Retina (tissue), 1 donor: ENCODE measurements around the gene MED7.

ENCODE experiments used
- DNase-seq: peaks from one replicate; pipeline ENCODE4 v3.0.0-alpha.2; 2016

The MED7 gene

DNA sequence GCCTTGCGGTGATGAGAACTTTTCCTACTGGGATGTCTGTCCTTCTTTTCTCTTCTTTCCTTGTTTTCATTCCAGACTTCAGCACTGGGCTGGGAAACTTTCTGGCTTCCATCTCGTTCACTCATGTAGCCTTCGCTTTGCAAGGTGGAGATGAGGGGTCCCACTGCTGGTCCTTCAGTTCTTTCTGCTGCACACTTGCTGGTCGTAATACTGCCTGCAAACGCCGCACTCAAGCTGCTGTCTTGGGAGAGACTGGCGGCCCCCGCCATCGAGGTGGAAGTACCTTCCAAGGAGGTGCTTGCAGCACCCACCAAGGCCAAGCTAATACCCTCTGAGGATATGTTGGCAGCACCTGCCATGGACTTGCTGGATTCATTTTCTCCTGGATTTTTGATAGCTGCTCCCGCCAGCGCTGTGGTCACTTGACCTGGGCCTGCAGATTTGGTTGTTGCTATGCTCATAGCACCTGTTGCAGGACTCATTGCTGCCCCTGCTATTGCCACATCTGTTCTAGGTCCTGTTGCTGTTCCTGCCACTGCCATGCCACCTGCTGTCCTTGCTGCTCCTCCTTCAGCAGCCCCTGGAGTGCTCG lies 20.4 kb upstream of the MED7 start:
- DNase-seq: no peak

- no peak for DNase-seq
Measured at GRCh38 chr5:157161996-157162395, 19.3 kb upstream of the MED7 start.

DNA sequence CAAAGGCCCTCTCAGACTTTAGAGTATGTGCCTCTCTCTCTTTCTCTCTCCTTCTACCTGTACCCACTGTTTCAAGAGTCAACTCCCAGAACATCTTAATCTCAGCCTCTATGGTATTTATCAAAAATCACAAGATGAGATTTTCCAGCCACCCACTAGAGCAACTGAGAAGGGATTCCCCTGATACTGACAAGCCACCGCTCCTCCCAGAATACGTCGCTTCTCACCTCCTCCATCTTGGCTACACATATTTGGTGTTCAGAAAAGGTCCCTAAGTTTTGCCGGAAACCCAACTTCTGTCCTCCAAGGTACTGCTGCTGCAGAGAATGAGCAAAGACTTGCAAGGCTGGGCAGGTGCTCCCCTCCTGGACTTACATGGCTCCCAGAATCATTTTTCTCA lies 17.3 kb upstream of the MED7 start:
- DNase-seq: no peak

- no peak for DNase-seq
Measured at GRCh38 chr5:157159209-157159751, 16.6 kb upstream of the MED7 start.

DNA sequence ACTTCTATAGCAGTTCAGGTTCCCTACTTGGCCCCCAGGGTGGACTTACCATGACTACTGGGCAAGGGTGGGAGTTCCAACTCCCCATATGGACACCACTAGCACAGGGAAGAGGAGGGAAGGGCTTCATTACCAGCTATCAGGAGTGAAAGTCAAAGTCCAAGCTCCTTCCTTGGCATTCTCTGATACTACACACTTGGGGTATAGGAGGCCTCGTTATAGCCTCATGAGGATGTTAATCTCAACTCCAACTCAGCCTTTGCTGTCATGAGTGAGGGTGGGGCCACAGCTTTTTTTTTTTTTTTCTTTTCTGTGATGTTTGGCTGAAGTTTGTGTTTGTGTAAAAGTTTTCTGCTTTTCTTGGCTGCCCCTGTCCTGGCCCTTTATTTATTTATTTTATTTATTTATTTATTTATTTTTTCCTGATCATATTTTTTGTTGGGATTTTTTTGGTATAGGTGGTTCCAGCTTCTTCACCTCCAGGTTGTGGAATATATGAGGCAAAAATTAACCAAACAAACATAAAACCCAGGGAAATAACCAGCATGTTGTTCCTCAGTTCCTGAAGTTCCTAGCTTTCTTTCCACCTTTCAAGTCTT lies 14.7 kb upstream of the MED7 start:
- no peak for DNase-seq

- no peak for DNase-seq
Measured at GRCh38 chr5:157155297-157155696, 12.6 kb upstream of the MED7 start.

GRCh38 chr5:157150995-157151394 lies 8.3 kb upstream of the MED7 start:
- no peak for DNase-seq

DNA sequence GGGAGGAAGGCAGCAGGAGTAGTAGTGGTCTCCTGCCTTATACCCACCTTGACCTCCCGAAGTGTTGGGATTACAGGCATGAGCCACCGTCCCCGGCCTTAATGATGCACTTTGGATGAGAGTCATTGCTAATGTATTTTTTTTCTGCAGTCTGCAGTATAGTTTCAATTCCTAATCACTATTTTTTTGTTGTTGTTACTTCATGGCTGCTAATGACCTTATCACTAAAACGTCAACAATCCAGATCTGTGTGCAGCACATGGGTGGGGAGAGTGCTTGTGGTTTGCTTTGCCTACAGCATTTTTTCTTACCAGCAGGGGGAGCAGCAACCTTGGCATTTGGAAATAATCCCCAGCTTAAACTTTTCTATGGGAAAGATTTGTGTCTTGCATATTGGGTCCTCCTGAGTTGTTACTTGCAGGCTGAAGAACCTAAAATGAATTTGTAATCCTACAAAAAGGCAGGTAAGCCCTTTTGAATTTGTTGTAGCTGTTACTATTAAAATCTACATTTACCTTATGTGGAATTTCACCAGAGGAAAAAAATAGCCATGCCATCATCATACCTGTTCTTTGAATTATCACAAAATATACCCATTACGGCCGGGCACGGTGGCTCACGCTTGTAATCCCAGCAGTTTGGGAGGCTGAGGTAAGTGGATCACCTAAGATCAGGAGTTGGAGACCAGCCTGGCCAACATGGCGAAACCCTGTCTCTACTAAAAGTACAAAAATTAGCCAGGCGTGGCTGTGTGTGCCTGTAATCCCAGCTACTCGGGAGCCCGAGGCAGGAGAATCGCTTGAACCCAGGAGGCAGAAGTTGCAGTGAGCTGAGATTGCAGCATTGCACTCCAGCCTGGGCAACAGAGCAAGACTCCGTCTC lies 6.3 kb upstream of the MED7 start:
- peak; percentile 67 for DNase-seq

GRCh38 chr5:157143127-157143971 lies 684 bp upstream of the MED7 start:
- peak; percentile 88 for DNase-seq

DNA sequence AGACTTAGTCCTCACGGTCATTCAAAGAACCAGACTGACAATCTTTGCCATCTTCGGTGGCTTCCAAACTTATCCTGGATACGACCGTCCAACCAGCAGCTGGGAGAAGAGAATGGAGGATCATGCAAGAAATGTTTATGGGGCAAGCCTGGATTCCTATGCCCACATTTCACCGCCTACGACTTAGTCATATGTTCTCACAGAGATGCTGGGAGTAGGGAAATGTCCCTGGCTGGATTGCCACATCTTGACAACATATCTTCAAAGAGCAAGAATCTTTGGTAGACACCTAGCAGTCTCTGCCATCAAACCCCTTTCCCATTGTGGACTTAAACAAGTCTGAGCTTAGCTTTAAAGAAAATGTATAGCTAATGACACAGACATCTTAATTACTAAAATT lies 5.0 kb downstream of the MED7 start:
- no peak for DNase-seq

GRCh38 chr5:157132281-157132612 lies 10.4 kb downstream of the MED7 start:
- DNase-seq: no peak

DNA sequence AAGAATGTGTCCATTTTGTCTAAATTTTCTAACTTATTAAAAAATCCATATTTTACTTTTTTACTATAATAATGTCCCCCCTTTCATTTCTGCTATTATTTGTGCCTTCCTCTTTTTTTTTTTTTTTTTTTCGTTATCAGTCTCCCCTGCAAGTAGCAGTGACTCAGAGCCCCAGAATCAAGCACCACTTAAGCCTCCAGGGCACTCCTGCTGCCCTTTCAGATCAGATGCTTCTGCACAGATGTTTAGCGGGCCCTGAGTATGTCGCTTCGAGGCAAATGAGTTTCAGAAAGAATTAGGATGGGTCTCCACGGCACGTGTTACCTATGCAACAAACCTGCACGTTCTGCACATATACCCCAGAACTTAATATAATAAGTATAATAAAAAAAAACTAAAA lies 11.7 kb downstream of the MED7 start:
- no peak for DNase-seq

GRCh38 chr5:157121709-157122108 lies 21.0 kb downstream of the MED7 start:
- DNase-seq: no peak

DNA sequence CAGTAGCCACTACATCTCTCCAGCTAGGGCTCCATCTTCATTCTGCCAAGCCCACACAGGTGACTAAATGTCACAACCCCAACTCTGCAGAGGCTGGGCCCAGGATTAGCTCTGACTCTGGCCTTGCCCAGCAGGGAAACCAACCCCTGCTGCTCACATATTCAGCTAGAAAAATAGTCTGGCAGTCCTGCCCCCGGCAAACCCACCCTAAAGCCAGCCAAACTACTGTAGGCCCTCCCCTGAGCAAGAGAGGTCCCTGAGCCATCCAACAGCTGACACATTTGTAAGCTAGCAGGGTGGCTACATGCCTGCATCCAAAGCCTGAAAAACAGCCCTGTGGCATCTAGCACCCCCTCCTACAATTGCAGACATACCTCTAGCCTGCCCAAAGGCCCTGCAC lies 22.6 kb downstream of the MED7 start:
- DNase-seq: no peak

GRCh38 chr5:157116483-157116954 lies 26.1 kb downstream of the MED7 start:
- no peak for DNase-seq

DNA sequence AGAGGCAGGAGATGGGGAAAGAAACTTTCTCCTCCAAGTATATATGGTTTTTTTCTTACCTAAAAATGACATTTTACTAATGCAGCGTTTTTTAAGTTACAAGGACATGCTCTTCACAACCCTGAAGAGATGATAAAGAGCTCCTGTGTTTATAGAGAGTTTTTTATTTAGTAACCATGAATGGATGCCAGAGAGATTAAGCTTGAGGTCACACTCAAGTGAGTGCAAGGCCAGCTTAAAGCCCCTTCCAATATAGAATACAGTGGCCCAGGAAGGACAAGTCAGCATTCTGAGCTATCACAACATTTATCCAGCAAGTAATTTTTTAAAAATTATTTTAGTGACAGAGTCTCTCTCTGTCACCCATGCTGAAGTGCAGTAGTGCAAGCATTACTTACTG lies 27.2 kb downstream of the MED7 start:
- no peak for DNase-seq

DNA sequence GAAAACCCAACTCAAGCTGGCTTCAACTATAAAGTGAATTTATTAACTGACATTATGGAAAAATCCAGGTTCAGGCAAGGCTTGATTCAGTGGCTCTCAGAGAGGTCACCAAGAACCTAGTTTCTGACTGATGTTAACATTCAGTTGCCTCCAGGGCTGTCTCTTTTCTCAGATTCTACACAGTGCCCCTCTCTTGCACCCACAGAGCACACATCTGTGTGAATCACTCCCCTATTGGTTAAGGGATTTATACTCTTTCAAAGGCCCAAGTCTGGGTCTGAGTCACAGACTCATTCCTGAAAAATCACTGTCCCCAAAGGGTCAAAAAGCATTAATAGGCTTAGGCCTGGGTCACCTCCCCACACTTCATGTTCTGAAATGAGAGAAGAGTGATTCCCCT lies 27.7 kb downstream of the MED7 start:
- no peak for DNase-seq

- no peak for DNase-seq
Measured at GRCh38 chr5:157113002-157113401, 29.7 kb downstream of the MED7 start.

GRCh38 chr5:157109744-157110143 lies 32.9 kb downstream of the MED7 start:
- no peak for DNase-seq

GRCh38 chr5:157108976-157109375 lies 33.7 kb downstream of the MED7 start, which contains the start of gene HAVCR2:
Gene HAVCR2 (minus strand): TSS chr5:157109044. CDS start chr5:157108983, 61 bp downstream.
- no peak for DNase-seq

DNA sequence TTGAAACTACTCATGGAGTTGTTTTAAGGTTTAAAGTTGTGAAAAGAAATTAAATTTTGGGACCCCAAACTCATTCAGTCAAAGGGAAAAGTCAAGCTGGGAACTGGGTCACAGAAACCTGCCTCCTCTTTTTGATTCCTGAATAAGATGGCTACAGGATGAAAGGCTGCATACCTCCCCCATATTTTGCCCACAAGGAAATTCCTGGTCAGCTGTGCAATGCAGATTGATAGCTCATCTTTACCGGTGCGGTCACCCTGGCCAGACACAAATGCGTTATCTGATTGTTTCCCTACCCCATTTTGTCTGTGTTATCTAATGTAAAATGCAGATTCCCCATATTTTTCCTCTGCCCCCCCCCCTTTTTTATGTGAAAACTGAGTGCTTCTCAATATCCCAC lies 35.2 kb downstream of the MED7 start:
- no peak for DNase-seq

GRCh38 chr5:157106630-157107461 lies 35.8 kb downstream of the MED7 start:
- DNase-seq: no peak
